GM12892 (cell line): ENCODE results near the gene UPB1.

ENCODE experiments used
- POLR2A ChIP-seq: IDR thresholded peaks from 2 replicates; pipeline ENCODE4 v1.6.1; 2011; ENCODE audit warnings: low read depth, low read length, control low read depth
- TAF1 ChIP-seq: IDR thresholded peaks from 2 replicates; pipeline ENCODE4 v1.6.1; 2011; ENCODE audit warnings: low read depth, mild to moderate bottlenecking, control low read depth, low read length, borderline replicate concordance

DNA sequence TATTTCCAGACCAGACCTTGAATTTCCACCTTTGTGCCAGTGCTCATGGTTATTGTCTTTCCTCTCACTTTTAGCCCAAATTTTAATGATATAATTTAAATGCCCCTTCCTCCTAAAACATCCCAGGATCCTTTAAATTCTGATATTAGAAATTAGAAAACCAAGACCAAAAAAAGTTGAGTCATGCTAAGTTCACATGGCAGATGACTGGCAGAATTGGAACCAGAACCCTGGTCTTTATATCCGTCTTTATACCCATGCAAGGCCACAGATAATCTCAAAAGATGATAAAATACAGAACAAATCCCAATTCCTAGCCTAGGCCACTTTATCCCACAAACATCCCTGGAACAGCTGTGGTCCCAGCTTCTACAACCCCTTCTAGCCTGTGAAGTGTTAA is 41.3 kb upstream of the UPB1 start:
- TF ChIP-seq POLR2A (no peak), TAF1 (no peak)
